A673 (cell line): ENCODE results near the gene ASTL. TPM values are rescaled to one million over a fixed set of nuclear protein-coding genes. Genes with fewer than 3 reads are reported as not detected.

Source experiments
- BruUV-seq: library from RNA; stranded (reverse); fragments of 400-500 nt; replicated peaks from 2 replicates; lab custom pipeline; 2021; lab: Mats Ljungman, UMichigan
- CTCF ChIA-PET: fragments of 300-600 bp; sonication (Branson Sonifier 250); formaldehyde crosslinking; loops from one replicate; lab custom pipeline; 2022; ENCODE audit warnings: antibody characterized with exemption; lab: Charles Lee
- POLR2A ChIA-PET: fragments of 300-600 bp; sonication (Branson Sonifier 250); formaldehyde crosslinking; loops from one replicate; lab custom pipeline; 2022; ENCODE audit warnings: antibody characterized with exemption; ENCODE audit not compliant: low non-redundant PET; lab: Charles Lee
- DNase-seq: peaks from one replicate; pipeline ENCODE4 v3.0.0-alpha.2; 2015; ENCODE audit warnings: low spot score
- H3K27ac ChIP-seq: fragments of 200-600 bp; sonication (generic); 2 replicates; pipeline ENCODE4 v1.5.1; 2016; ENCODE audit warnings: mixed run types, low read depth, mild to moderate bottlenecking, mixed read lengths, antibody characterized with exemption, low read length; ENCODE audit not compliant: poor library complexity, severe bottlenecking
- H3K27me3 ChIP-seq: fragments of 200-600 bp; sonication (generic); replicated peaks from 2 replicates; pipeline ENCODE4 v1.6.1; 2017; ENCODE audit warnings: mixed run types, low read depth, mild to moderate bottlenecking, mixed read lengths, antibody characterized with exemption, low read length; ENCODE audit not compliant: insufficient read depth, poor library complexity
- H3K36me3 ChIP-seq: fragments of 200-600 bp; sonication (generic); 2 replicates; pipeline ENCODE4 v1.6.1; 2016; ENCODE audit warnings: mixed run types, mild to moderate bottlenecking, mixed read lengths, antibody characterized with exemption, low read length; ENCODE audit not compliant: insufficient read depth, poor library complexity, severe bottlenecking
- H3K4me1 ChIP-seq: fragments of 200-600 bp; sonication (generic); 2 replicates; pipeline ENCODE4 v1.6.1; 2017; ENCODE audit warnings: mixed run types, mild to moderate bottlenecking, mixed read lengths, antibody characterized with exemption, low read length; ENCODE audit not compliant: insufficient read depth, poor library complexity, severe bottlenecking
- H3K4me3 ChIP-seq: fragments of 200-600 bp; sonication (generic); 2 replicates; pipeline ENCODE4 v1.5.1; 2016; ENCODE audit warnings: low read depth, mixed run types, mild to moderate bottlenecking, mixed read lengths, low read length; ENCODE audit not compliant: poor library complexity, severe bottlenecking
- H3K9me3 ChIP-seq: fragments of 200-600 bp; sonication (generic); 2 replicates; pipeline ENCODE4 v1.6.1; 2016; ENCODE audit warnings: mixed run types, low read depth, mild to moderate bottlenecking, mixed read lengths, antibody characterized with exemption, low read length; ENCODE audit not compliant: poor library complexity, severe bottlenecking
- CTCF ChIP-seq: fragments of 300-800, 200-600 bp; sonication (generic); conservative IDR thresholded peaks from 2 replicates; pipeline ENCODE4 v1.5.1; 2017; ENCODE audit warnings: low read depth, mild to moderate bottlenecking, antibody characterized with exemption, low read length, moderate library complexity, mixed read lengths
- EZH2 ChIP-seq: fragments of 200-600 bp; sonication (generic); IDR thresholded peaks from 2 replicates; pipeline ENCODE4 v1.6.1; 2017; ENCODE audit warnings: borderline replicate concordance, low read depth, mild to moderate bottlenecking, mixed read lengths, antibody characterized with exemption, low read length; ENCODE audit not compliant: poor library complexity, severe bottlenecking
- intact Hi-C: fragments of 100-400 bp; cut with micrococcal nuclease; formaldehyde crosslinking; loops from one replicate; pipeline ENCODE4 v1.10.0; 2022; ENCODE audit not compliant: unreplicated experiment
- total RNA-seq: library from RNA; stranded (reverse); gene quantifications from 2 replicates; pipeline ENCODE4 v1.2.3, GENCODE V29; 2021

The ASTL gene
- total RNA-seq, 1 experiment from 2014 or later, result not detected

GRCh38 chr2:96150791-96151594, 12.7 kb upstream of the ASTL start:
- ChIA-PET POLR2A (no interaction called here), CTCF (interaction anchor here (0.6 kb wide), 1 partner anchor 28 kb away, joined by 6 read pairs; no protein-coding TSS in a partner anchor)
- H3K27me3 ChIP-seq, result no peaks in the 10 kb centered on the region
- no peaks in the 10 kb centered on the region for H3K36me3 ChIP-seq
- BruUV-seq, result no TSS peak
- H3K4me1 ChIP-seq, result peaks cover 9% of the 10 kb centered on the region
- no peak for TF ChIP-seq EZH2
- TF ChIP-seq CTCF, result no peak
- no peak overlapping the region for H3K4me3 ChIP-seq
- intact Hi-C loops, result no loop called here
- H3K27ac ChIP-seq, result no peak overlapping the region
- DNase-seq, result no peak
- no peaks in the 10 kb centered on the region for H3K9me3 ChIP-seq

GRCh38 chr2:96150007-96150640, 11.8 kb upstream of the ASTL start:
- no peak for TF ChIP-seq CTCF
- TF ChIP-seq EZH2, result no peak
- Histone ChIP-seq H3K4me1 (peaks cover 9% of the 10 kb centered on the region), H3K4me3 (no peak overlapping the region), H3K27ac (no peak overlapping the region), H3K36me3 (no peaks in the 10 kb centered on the region), H3K27me3 (no peaks in the 10 kb centered on the region), H3K9me3 (no peaks in the 10 kb centered on the region)
- POLR2A ChIA-PET, result no interaction called here
- no TSS peak for BruUV-seq
- DNase-seq, result no peak
- intact Hi-C loops, result no loop called here
- CTCF ChIA-PET, result no interaction called here

GRCh38 chr2:96148410-96149217, 10.3 kb upstream of the ASTL start:
- ChIA-PET POLR2A (no interaction called here), CTCF (interaction anchor here (2.3 kb wide), 1 partner anchor 26 kb away, joined by 7 read pairs; no protein-coding TSS in a partner anchor)
- TF ChIP-seq EZH2 (no peak), CTCF (no peak)
- H3K4me1 ChIP-seq, result peaks cover 9% of the 10 kb centered on the region
- peak overlapping the region; percentile 22 for H3K27ac ChIP-seq
- no peaks in the 10 kb centered on the region for H3K9me3 ChIP-seq
- H3K27me3 ChIP-seq, result no peaks in the 10 kb centered on the region
- no peak overlapping the region for H3K4me3 ChIP-seq
- H3K36me3 ChIP-seq, result no peaks in the 10 kb centered on the region
- intact Hi-C loops, result no loop called here
- BruUV-seq, result no TSS peak
- peak; percentile 77 for DNase-seq
